Cardiac fibroblast (primary cell): Measurements from ENCODE around the gene DLX6.

Source experiments
- DNase-seq, 2 donors: peaks; one replicate each; pipeline versions ENCODE4 v3.0.0 to v3.0.0-alpha.2; 2010; ENCODE audit warnings: low read depth in 2 of 2
- H3K4me3 ChIP-seq, 2 donors: replicated peaks in 1 of 2; 1 replicate in 1 of 2; 2 replicates in 1 of 2; pipeline ENCODE4 v1.5.1; 2011; ENCODE audit warnings: low read depth in 2 of 2, low read length in 2 of 2, mild to moderate bottlenecking in 2 of 2, moderate library complexity in 1 of 2
- CTCF ChIP-seq: IDR thresholded peaks from one replicate; pipeline ENCODE4 v1.5.1; 2011; ENCODE audit warnings: low read depth, mild to moderate bottlenecking, low read length, inconsistent platforms

The DLX6 gene

GRCh38 chr7:97011536-97012364 is 6.4 kb downstream of the DLX6 start:
- TF ChIP-seq CTCF, result no peak
- H3K4me3 ChIP-seq, result no peak overlapping the region
- DNase-seq, result no peak

GRCh38 chr7:97012365-97013133 is 7.2 kb downstream of the DLX6 start:
- TF ChIP-seq CTCF, result no peak
- no peak for DNase-seq
- H3K4me3 ChIP-seq, result no peak overlapping the region

DNA sequence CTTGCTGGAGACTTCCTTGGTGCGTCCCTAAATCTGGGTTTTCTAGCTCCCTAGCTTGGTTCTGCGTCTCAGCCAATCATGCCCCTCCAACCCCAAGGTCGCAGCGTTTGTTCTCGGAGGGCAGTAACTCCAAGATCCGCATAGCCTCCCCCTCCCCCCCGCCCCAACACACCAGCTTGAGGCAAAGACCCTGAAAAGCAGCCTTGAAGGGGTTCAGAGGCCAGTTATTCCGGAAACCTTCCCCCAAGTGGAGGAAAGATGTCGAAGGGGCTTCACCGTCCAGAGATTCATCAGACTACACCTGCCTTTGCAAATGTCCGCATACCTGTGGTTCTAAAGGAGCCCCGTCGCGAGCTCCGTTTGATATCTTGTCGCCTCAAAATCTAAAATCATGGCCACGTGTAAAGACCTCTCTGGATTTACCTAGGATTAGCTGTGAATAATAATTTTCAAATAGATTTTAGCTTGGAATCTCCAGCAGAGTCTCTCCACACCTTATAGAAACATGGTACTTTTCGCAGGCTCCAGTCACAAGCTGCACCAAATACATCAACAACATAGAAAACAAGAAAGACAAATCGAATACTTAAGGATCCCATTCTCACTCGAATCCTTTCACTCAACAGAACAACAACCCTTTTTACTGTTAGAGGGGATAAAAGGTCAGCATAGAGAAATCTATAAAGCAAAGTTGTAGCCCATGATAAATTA is 7.9 kb downstream of the DLX6 start:
- TF ChIP-seq CTCF, result no peak
- no peak overlapping the region for H3K4me3 ChIP-seq
- no peak for DNase-seq

- DNase-seq, result no peak
- no peak for TF ChIP-seq CTCF
- H3K4me3 ChIP-seq, result no peak overlapping the region
Observed at GRCh38 chr7:97013845-97014134, 8.4 kb downstream of the DLX6 start.

DNA sequence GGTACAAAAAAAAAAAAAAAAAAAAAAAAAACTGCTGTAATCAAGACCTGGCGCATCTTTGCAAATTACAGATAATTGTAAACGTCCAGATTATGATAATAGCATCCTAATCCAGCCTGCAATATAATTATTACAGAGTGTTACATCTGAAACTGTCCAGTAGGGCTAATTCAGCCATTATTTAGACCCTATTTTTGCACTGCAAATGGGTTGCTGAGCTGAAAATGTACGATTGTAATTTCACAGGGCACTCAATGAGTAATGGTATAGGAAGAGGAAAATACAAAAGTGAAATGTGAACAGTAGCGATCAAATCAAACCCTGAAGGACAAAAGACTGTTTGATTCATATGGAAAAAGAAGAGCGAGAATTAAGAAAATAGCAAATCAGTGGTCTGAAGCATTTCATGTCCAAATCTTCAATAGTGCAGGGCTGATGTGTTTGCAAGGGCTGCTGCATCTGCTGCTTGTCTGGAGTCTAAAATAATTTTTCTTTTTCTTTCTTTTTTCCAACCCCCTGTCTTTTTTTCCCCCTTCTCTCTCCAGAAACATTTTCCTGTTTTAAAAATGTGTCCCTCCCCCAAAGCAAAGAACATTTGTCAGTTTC is 8.9 kb downstream of the DLX6 start:
- no peak for DNase-seq
- no peak for TF ChIP-seq CTCF
- no peak overlapping the region for H3K4me3 ChIP-seq

DNA sequence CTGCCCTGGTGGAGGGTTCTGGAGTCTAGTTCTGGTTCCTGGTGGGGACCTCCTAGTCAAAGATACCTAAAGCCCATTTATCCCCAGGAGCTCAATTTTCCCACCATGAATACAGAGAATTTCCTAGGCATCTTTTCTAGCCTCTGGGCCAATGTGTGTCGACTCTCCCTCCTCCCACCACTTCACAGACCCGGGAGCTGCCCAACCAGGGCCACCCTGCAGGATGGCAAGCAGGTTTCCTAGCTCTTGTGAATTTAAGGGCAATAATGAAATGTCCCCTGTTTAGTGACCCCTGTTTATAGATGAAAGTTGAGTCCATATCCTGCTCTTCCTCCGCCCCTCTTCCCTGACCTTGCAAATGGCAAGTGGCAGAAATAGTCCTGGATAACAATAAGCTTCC is 9.9 kb downstream of the DLX6 start:
- no peak overlapping the region for H3K4me3 ChIP-seq
- no peak for TF ChIP-seq CTCF
- DNase-seq, result no peak
